ENCODE results near the gene BAIAP2. TPM values are rescaled to one million over a fixed set of nuclear protein-coding genes. Genes with fewer than 3 reads are reported as not detected.

The BAIAP2 gene
- total RNA-seq, 1 experiment from 2014 or later = 67.0 TPM

DNA sequence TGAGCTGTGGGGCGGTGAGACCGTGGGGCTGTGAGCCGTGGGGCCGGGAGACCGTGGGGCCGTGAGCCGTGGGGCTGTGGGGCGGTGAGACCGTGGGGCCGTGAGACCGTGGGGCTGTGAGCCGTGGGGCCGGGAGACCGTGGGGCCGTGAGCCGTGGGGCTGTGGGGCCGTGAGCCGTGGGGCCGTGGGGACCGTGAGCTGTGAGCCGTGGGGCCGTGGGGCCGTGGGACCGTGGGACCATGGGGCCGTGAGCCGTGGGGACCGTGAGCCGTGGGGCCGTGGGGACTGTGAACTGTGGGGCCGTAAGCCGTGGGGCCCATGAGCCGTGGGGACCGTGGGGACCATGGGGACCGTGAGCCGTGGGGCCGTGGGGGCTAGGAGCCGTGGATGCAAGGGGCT is 105.7 kb downstream of the BAIAP2 start:
- Mint-ChIP-seq H3K36me3 (ENCODE audit: insufficient read depth, unreplicated experiment) (no peaks in the 10 kb centered on the region), H3K27me3 (ENCODE audit: insufficient read depth, unreplicated experiment) (no peaks in the 10 kb centered on the region), H3K9me3 (ENCODE audit: unreplicated experiment) (no peaks in the 10 kb centered on the region), H3K4me1 (ENCODE audit: insufficient read depth, unreplicated experiment) (peaks cover under 1% of the 10 kb centered on the region), H3K27ac (ENCODE audit: low read depth, unreplicated experiment) (no peak overlapping the region), H3K4me3 (ENCODE audit: unreplicated experiment) (no peak overlapping the region)
- no peak for DNase-seq (ENCODE audit: unreplicated experiment)
- intact Hi-C loops (cut with micrococcal nuclease) = no loop called here
- CTCF ChIA-PET = interaction anchor here (0.6 kb wide), 1 partner anchor 460 kb away, joined by 6 read pairs; no protein-coding TSS in a partner anchor
- BruUV-seq (replicated peaks) = no TSS peak
- no peak for TF ChIP-seq CTCF (IDR thresholded peaks at IDR 0.05; ENCODE audit: unreplicated experiment)
- POLR2A ChIA-PET = interaction anchor here (1.0 kb wide), 1 partner anchor 99 kb away, joined by 4 read pairs; the partner anchor contains the start of gene NDUFAF8

DNA sequence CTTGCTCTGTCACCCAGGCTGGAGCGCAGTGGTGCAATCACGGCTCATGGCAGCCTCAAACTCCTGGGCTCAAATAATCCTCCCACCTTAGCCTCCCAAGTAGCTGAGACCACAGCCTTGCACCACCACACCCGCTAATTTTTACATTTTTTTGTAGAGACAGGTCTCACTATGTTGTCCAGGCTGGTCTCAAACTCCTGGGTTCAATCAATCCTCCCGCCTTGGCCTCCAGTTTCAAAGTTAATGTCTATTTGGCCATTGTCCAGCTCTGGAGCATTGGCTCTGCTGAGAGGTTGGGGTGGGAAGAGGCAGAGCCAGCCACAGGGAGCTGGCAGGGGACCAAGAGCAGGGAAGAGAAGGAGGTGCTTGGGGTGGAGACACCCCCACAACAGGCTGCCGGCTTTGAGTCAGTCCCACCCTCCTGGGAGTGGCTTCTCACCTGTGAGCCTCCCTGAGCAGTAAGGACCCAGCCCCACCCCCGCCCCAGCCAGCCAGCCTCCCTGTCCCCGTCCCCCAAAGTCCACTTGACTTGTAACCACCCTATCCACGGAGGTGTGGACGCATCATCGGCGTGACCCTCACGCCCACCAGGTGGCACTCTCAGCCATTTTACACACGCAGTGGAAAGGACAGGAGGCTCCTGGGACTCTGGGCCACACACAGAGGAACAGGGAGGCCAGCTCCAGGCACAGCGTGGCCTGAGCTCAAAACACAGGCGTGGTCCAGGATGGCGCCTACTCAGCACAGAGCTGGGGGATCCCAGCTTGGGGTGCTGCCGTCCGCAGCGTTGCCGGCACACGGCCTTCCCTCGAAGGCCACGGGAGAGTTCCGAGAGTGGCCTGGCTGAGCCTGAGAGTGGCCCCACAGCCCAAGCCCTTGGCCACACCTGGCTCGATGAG is 107.6 kb downstream of the BAIAP2 start:
- Mint-ChIP-seq H3K27me3 (ENCODE audit: insufficient read depth, unreplicated experiment) (no peaks in the 10 kb centered on the region), H3K36me3 (ENCODE audit: insufficient read depth, unreplicated experiment) (no peaks in the 10 kb centered on the region), H3K4me1 (ENCODE audit: insufficient read depth, unreplicated experiment) (no peaks in the 10 kb centered on the region), H3K27ac (ENCODE audit: low read depth, unreplicated experiment) (no peak overlapping the region), H3K4me3 (ENCODE audit: unreplicated experiment) (no peak overlapping the region), H3K9me3 (ENCODE audit: unreplicated experiment) (no peaks in the 10 kb centered on the region)
- BruUV-seq (replicated peaks) = no TSS peak
- intact Hi-C loops (cut with micrococcal nuclease) = loop anchor here (2.0 kb wide), 3 partner anchors 58 to 340 kb away; no protein-coding TSS in a partner anchor
- CTCF ChIA-PET = interaction anchor here (0.6 to 1.7 kb wide), 19 partner anchors 9 to 867 kb away, joined by 3 to 7 read pairs (median 3); no protein-coding TSS in a partner anchor
- POLR2A ChIA-PET = interaction anchor here (0.5 to 1.5 kb wide), 4 partner anchors 48 to 91 kb away, joined by 3 to 4 read pairs (median 4); no protein-coding TSS in a partner anchor
- peak; percentile 79 for DNase-seq (ENCODE audit: unreplicated experiment)
- TF ChIP-seq CTCF (IDR thresholded peaks at IDR 0.05; ENCODE audit: unreplicated experiment) = peak; percentile 56

DNA sequence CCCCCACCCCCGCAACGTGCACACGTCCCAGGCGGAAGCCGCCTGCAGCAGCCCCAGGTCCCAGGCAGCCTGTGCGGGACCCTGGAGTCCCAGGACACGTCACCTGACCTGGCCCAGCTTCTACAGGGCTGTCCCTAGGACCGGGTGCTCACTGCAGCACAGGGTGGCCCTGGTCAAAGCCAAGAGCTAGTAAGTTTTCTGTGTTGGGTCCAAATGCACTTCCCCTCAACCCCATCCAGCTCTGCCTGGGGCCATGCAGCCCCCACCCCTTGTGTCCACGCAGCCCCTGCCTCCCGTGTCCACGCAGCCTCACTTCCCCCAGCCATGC is 108.2 kb downstream of the BAIAP2 start:
- no peak for TF ChIP-seq CTCF (IDR thresholded peaks at IDR 0.05; ENCODE audit: unreplicated experiment)
- POLR2A ChIA-PET = interaction anchor here (0.5 to 0.6 kb wide), 2 partner anchors 71 to 92 kb away, joined by 3 read pairs; no protein-coding TSS in a partner anchor
- Mint-ChIP-seq H3K36me3 (ENCODE audit: insufficient read depth, unreplicated experiment) (no peaks in the 10 kb centered on the region), H3K9me3 (ENCODE audit: unreplicated experiment) (no peaks in the 10 kb centered on the region), H3K4me3 (ENCODE audit: unreplicated experiment) (no peak overlapping the region), H3K27ac (ENCODE audit: low read depth, unreplicated experiment) (no peak overlapping the region), H3K4me1 (ENCODE audit: insufficient read depth, unreplicated experiment) (no peaks in the 10 kb centered on the region), H3K27me3 (ENCODE audit: insufficient read depth, unreplicated experiment) (no peaks in the 10 kb centered on the region)
- BruUV-seq (replicated peaks) = no TSS peak
- DNase-seq (ENCODE audit: unreplicated experiment) = no peak
- intact Hi-C loops (cut with micrococcal nuclease) = loop anchor here (2.0 kb wide), 3 partner anchors 58 to 340 kb away; no protein-coding TSS in a partner anchor
- CTCF ChIA-PET = interaction anchor here (0.6 to 1.7 kb wide), 15 partner anchors 9 to 458 kb away, joined by 3 to 7 read pairs (median 3); no protein-coding TSS in a partner anchor

DNA sequence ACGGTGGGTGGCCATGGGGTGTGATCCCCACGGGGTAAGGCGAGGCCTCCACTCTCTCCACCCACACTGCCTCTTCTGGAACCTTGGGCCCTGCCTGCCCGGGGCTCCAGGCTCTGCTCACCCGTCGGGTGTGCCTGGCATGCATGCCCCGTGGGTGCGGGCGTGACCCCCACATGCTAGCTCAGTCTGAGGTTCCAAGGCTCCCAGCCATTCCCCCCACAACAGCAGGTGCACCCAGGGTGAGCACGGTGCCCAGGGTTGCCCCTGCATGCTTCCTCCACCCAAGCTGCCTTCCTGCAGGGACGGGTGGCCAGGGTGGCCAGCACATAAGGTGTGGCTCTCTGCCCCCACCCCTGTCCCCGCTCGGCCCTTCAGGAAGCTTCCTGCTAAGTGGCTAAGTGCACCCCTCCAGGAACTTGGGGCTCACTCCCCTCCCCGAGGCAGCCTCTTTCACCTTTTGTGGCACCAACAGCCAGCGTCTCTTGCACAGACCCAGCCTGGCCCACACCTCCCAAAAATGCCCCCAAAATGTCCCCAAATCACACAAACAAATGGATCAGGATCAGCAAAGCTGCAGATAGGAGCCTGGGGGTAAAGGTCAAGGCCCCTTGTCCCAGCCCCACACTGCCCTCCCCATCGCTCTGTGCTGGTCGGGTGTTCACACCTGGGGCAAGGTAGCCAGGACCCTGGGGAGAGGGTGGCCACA is 108.9 kb downstream of the BAIAP2 start:
- no TSS peak for BruUV-seq (replicated peaks)
- no peaks in the 10 kb centered on the region for H3K4me1 Mint-ChIP-seq (ENCODE audit: insufficient read depth, unreplicated experiment)
- no peaks in the 10 kb centered on the region for H3K36me3 Mint-ChIP-seq (ENCODE audit: insufficient read depth, unreplicated experiment)
- H3K9me3 Mint-ChIP-seq (ENCODE audit: unreplicated experiment) = no peaks in the 10 kb centered on the region
- intact Hi-C loops (cut with micrococcal nuclease) = loop anchor here (2.0 kb wide), 3 partner anchors 57 to 339 kb away; no protein-coding TSS in a partner anchor
- no peak overlapping the region for H3K27ac Mint-ChIP-seq (ENCODE audit: low read depth, unreplicated experiment)
- no peak overlapping the region for H3K4me3 Mint-ChIP-seq (ENCODE audit: unreplicated experiment)
- no peak for DNase-seq (ENCODE audit: unreplicated experiment)
- CTCF ChIA-PET = interaction anchor here (0.6 to 1.7 kb wide), 6 partner anchors 9 to 341 kb away, joined by 3 to 7 read pairs (median 4); no protein-coding TSS in a partner anchor
- POLR2A ChIA-PET = interaction anchor here (1.2 kb wide), 1 partner anchor 9 kb away, joined by 4 read pairs; no protein-coding TSS in a partner anchor
- no peaks in the 10 kb centered on the region for H3K27me3 Mint-ChIP-seq (ENCODE audit: insufficient read depth, unreplicated experiment)
- TF ChIP-seq CTCF (IDR thresholded peaks at IDR 0.05; ENCODE audit: unreplicated experiment) = no peak

Data from MCF 10A (cell line).